IMR-90 (cell line): Measurements from ENCODE around the gene PARP12. TPM values are rescaled to one million over a fixed set of nuclear protein-coding genes. Genes with fewer than 3 reads are reported as not detected.

Experiments used
- ATAC-seq: fragments of 200-7000 bp; cut with Tn5 transposase; 2 replicates; pipeline ENCODE4 v1.9.1; 2020; ENCODE audit warnings: low read depth, mild to moderate bottlenecking, moderate library complexity
- BruUV-seq: library from RNA; stranded (reverse); fragments of 400-500 nt; replicated peaks from 2 replicates; lab custom pipeline; 2021; lab: Mats Ljungman, UMichigan
- CTCF ChIA-PET: fragments of 300-600 bp; formaldehyde crosslinking; extraction: SDS; loops from one replicate; lab custom pipeline; 2021; ENCODE audit warnings: antibody characterized with exemption; lab: Yijun Ruan, JAX
- POLR2A ChIA-PET: fragments of 300-600 bp; sonication (Branson Sonifier 250); formaldehyde crosslinking; loops from one replicate; lab custom pipeline; 2022; ENCODE audit warnings: antibody characterized with exemption; ENCODE audit not compliant: unreplicated experiment; lab: Charles Lee
- DNase-seq: peaks from one replicate; pipeline ENCODE4 v3.0.0; 2013
- H2AFZ ChIP-seq: replicated peaks from 2 replicates; pipeline ENCODE3; 2013; ENCODE audit warnings: low read length, mild to moderate bottlenecking; ENCODE audit not compliant: poor library complexity
- H2AK5ac ChIP-seq: 2 replicates; pipeline ENCODE4 v1.6.1; 2013; ENCODE audit warnings: low read depth, low read length, inconsistent platforms
- H2AK9ac ChIP-seq: replicated peaks from 2 replicates; pipeline ENCODE3; 2013; ENCODE audit warnings: mild to moderate bottlenecking, low read depth, low read length, moderate library complexity; ENCODE audit not compliant: poor library complexity
- H2BK120ac ChIP-seq: 2 replicates; pipeline ENCODE4 v1.6.1; 2013; ENCODE audit warnings: low read depth, low read length, inconsistent platforms
- H2BK15ac ChIP-seq: 3 replicates; pipeline ENCODE4 v1.6.1; 2013; ENCODE audit warnings: low read depth, low read length, inconsistent platforms
- H2BK20ac ChIP-seq: 2 replicates; pipeline ENCODE4 v1.6.1; 2013; ENCODE audit warnings: low read depth, mild to moderate bottlenecking, inconsistent platforms, low read length, moderate library complexity
- H2BK5ac ChIP-seq: 2 replicates; pipeline ENCODE4 v1.6.1; 2013; ENCODE audit warnings: mild to moderate bottlenecking, low read depth, low read length, inconsistent platforms; ENCODE audit not compliant: poor library complexity, severe bottlenecking
- H3K14ac ChIP-seq: replicated peaks from 2 replicates; pipeline ENCODE4 v1.6.1; 2013; ENCODE audit warnings: low read depth, low read length, inconsistent platforms
- H3K18ac ChIP-seq: 2 replicates; pipeline ENCODE4 v1.6.1; 2013; ENCODE audit warnings: low read depth, low read length, control low read depth
- H3K23ac ChIP-seq: 2 replicates; pipeline ENCODE4 v1.6.1; 2013; ENCODE audit warnings: low read depth, low read length, inconsistent platforms
- H3K27ac ChIP-seq: 2 replicates; pipeline ENCODE4 v1.5.1; 2013; ENCODE audit warnings: mild to moderate bottlenecking, control low read depth, low read length; ENCODE audit not compliant: insufficient read depth
- H3K27me3 ChIP-seq: 2 replicates; pipeline ENCODE4 v1.6.1; 2013; ENCODE audit warnings: low read length; ENCODE audit not compliant: control insufficient read depth, insufficient read depth
- H3K36me3 ChIP-seq: 2 replicates; pipeline ENCODE4 v1.6.1; 2013; ENCODE audit warnings: low read length, mixed read lengths; ENCODE audit not compliant: control insufficient read depth, insufficient read depth
- H3K4ac ChIP-seq: 2 replicates; pipeline ENCODE4 v1.6.1; 2013; ENCODE audit warnings: low read depth, low read length, inconsistent platforms
- H3K4me1 ChIP-seq: 2 replicates; pipeline ENCODE4 v1.6.1; 2013; ENCODE audit warnings: low read length, mixed read lengths; ENCODE audit not compliant: control insufficient read depth, insufficient read depth
- H3K4me2 ChIP-seq: 2 replicates; pipeline ENCODE4 v1.6.1; 2013; ENCODE audit warnings: low read depth, mild to moderate bottlenecking, control low read depth, low read length, moderate library complexity
- H3K4me3 ChIP-seq: 2 replicates; pipeline ENCODE4 v1.5.1; 2013; ENCODE audit warnings: low read depth, mild to moderate bottlenecking, control low read depth, low read length, moderate library complexity; ENCODE audit not compliant: insufficient read depth
- H3K56ac ChIP-seq: 2 replicates; pipeline ENCODE4 v1.6.1; 2013; ENCODE audit warnings: low read length, inconsistent platforms; ENCODE audit not compliant: insufficient read depth; ENCODE audit errors: extremely low read depth
- H3K79me1 ChIP-seq, 2 experiments: 2 replicates each; pipeline ENCODE4 v1.6.1; 2013; ENCODE audit warnings: low read length in 2 of 2, inconsistent platforms in 1 of 2, low read depth in 1 of 2
- H3K9ac ChIP-seq: 2 replicates; pipeline ENCODE4 v1.6.1; 2013; ENCODE audit warnings: low read depth, low read length, control low read depth
- H3K9me1 ChIP-seq: 2 replicates; pipeline ENCODE4 v1.6.1; 2013; ENCODE audit warnings: low read length, inconsistent platforms; ENCODE audit not compliant: insufficient read depth
- H3K9me3 ChIP-seq: 2 replicates; pipeline ENCODE4 v1.6.1; 2013; ENCODE audit warnings: low read length; ENCODE audit not compliant: control insufficient read depth, insufficient read depth
- H4K20me1 ChIP-seq: 2 replicates; pipeline ENCODE4 v1.6.1; 2013; ENCODE audit warnings: low read length, inconsistent platforms; ENCODE audit not compliant: insufficient read depth
- H4K5ac ChIP-seq: 2 replicates; pipeline ENCODE4 v1.6.1; 2013; ENCODE audit warnings: mild to moderate bottlenecking, low read depth, low read length, control low read depth
- H4K8ac ChIP-seq, 2 experiments: 2 replicates each; pipeline ENCODE4 v1.6.1; 2013; ENCODE audit warnings: low read depth in 2 of 2, low read length in 2 of 2, control low read depth in 1 of 2, inconsistent platforms in 1 of 2
- H4K91ac ChIP-seq: 2 replicates; pipeline ENCODE4 v1.6.1; 2013; ENCODE audit warnings: low read depth, low read length, inconsistent platforms; ENCODE audit not compliant: insufficient read depth
- CHD1 ChIP-seq: IDR thresholded peaks from 2 replicates; pipeline ENCODE4 v1.6.1; 2012; ENCODE audit warnings: low read depth, low read length, improper control_type of control experiment
- ELK1 ChIP-seq: fragments of 150-350 bp; IDR thresholded peaks from 2 replicates; pipeline ENCODE4 v1.6.1; 2016; ENCODE audit warnings: low read depth, mild to moderate bottlenecking, low read length, moderate library complexity, borderline replicate concordance
- MAFK ChIP-seq: IDR thresholded peaks from 2 replicates; pipeline ENCODE4 v1.6.1; 2012; ENCODE audit warnings: low read depth, low read length, improper control_type of control experiment
- MXI1 ChIP-seq: IDR thresholded peaks from 2 replicates; pipeline ENCODE4 v1.6.1; 2012; ENCODE audit warnings: low read depth, mild to moderate bottlenecking, low read length, moderate library complexity, borderline replicate concordance
- NFE2L2 ChIP-seq: fragments of 150-350 bp; IDR thresholded peaks from 2 replicates; pipeline ENCODE4 v1.6.1; 2016; ENCODE audit warnings: low read depth, mild to moderate bottlenecking, low read length
- RAD21 ChIP-seq: IDR thresholded peaks from 2 replicates; pipeline ENCODE4 v1.6.1; 2012; ENCODE audit warnings: low read length, improper control_type of control experiment
- RFX5 ChIP-seq: IDR thresholded peaks from 2 replicates; pipeline ENCODE4 v1.8.0; 2012; ENCODE audit warnings: low read depth, mild to moderate bottlenecking, low read length, moderate library complexity
- USF2 ChIP-seq: fragments of 150-350 bp; IDR thresholded peaks from 2 replicates; pipeline ENCODE4 v1.6.1; 2017; ENCODE audit warnings: mild to moderate bottlenecking, antibody characterized with exemption, low read length, low read depth
- WGBS, 2 experiments: methylation state at CpG; one replicate each; pipeline versions ENCODE4 v1.1.5 to v1.1.7; 2013; ENCODE audit warnings: missing lambda C conversion rate in 2 of 2; ENCODE audit not compliant: insufficient read length in 1 of 2; ENCODE audit errors: extremely low coverage in 2 of 2; 5-methylcytosine and 5-hydroxymethylcytosine counted together
- dilution Hi-C: fragments of 300-500 bp; cut with HindIII; formaldehyde crosslinking; loops from one replicate; pipeline ENCODE4 v1.14.3; 2018; ENCODE audit warnings: low sequenced_read_pairs; ENCODE audit not compliant: unreplicated experiment
- in situ Hi-C: fragments of 300-500 bp; cut with MboI; formaldehyde crosslinking; loops from 3 replicates; pipeline ENCODE4 v1.14.3; 2019; ENCODE audit warnings: low sequenced_read_pairs, inconsistent platforms, mixed read lengths
- intact Hi-C: fragments of 100-400 bp; cut with micrococcal nuclease; formaldehyde crosslinking; loops from 2 replicates; pipeline ENCODE4 v1.10.0; 2022
- polyA plus RNA-seq, 3 experiments: library from polyadenylated mRNA; depleted of rRNA; stranded (reverse); fragments of >200 nt; gene quantifications; 2 replicates each; pipeline ENCODE4 v1.2.3, GENCODE V29; 2012; ENCODE audit warnings: low replicate concordance in 1 of 3
- total RNA-seq: library from RNA; depleted of rRNA; stranded (reverse); fragments of >200 nt; gene quantifications from 2 replicates; pipeline ENCODE4 v1.2.3, GENCODE V29; 2012
- TF ChIP-seq, protein P1 (sequence below): conservative IDR thresholded peaks from 2 replicates; pipeline ENCODE4 v1.5.1; 2012; ENCODE audit warnings: mild to moderate bottlenecking, low read depth, low read length, improper control_type of control experiment

Gene PARP12
- total and polyA plus RNA-seq, 2 of the 4 experiments (the other 2 are of a cell fraction), result 7.2 to 11.3 TPM

DNA sequence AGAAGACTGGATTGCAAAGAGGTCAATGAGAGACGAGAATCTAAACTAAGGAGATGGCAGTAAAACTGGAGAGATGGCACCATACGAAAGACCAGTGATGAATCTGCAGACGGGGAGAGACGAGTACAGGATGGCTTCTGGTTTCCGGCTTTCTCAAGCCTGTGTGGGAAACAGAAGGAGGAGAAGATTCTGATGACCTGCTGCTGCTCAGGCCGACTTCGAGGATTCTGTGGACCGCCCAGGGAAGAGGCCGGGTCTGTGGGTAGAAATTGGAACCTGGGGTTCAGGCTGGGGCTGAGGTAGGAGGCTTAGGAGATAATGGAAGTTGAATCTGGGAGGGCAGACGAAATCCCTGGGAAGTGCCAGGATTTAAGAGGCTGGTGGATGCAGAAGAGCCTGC lies 48.6 kb downstream of the PARP12 start:
- H2AK9ac ChIP-seq, result no peak overlapping the region
- H3K4me3 ChIP-seq, result no peak overlapping the region
- WGBS, 2 experiments, result 84% methylated on average over 8 of the region's 10 CpGs; no CpG with 5 or more reads in 1 of the 2 experiments
- H3K27ac ChIP-seq, result no peak overlapping the region
- H3K27me3 ChIP-seq, result peaks cover 15% of the 10 kb centered on the region
- no peak overlapping the region for H2BK15ac ChIP-seq
- H3K4me1 ChIP-seq, result no peaks in the 10 kb centered on the region
- H3K23ac ChIP-seq, result no peak overlapping the region
- H3K79me1 ChIP-seq, result no peaks in the 10 kb centered on the region
- no peak overlapping the region for H2BK120ac ChIP-seq
- ATAC-seq (no peak), DNase-seq (no peak)
- H2AFZ ChIP-seq, result no peak overlapping the region
- TF ChIP-seq, protein P1, sequence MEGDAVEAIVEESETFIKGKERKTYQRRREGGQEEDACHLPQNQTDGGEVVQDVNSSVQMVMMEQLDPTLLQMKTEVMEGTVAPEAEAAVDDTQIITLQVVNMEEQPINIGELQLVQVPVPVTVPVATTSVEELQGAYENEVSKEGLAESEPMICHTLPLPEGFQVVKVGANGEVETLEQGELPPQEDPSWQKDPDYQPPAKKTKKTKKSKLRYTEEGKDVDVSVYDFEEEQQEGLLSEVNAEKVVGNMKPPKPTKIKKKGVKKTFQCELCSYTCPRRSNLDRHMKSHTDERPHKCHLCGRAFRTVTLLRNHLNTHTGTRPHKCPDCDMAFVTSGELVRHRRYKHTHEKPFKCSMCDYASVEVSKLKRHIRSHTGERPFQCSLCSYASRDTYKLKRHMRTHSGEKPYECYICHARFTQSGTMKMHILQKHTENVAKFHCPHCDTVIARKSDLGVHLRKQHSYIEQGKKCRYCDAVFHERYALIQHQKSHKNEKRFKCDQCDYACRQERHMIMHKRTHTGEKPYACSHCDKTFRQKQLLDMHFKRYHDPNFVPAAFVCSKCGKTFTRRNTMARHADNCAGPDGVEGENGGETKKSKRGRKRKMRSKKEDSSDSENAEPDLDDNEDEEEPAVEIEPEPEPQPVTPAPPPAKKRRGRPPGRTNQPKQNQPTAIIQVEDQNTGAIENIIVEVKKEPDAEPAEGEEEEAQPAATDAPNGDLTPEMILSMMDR, result no peak
- no peak for TF ChIP-seq ELK1
- TF ChIP-seq RFX5, result no peak
- TF ChIP-seq NFE2L2, result no peak
- no peak for TF ChIP-seq MAFK
- no peak for TF ChIP-seq RAD21
- no peak for TF ChIP-seq MXI1
- TF ChIP-seq CHD1, result no peak
- no peak for TF ChIP-seq USF2
- no peaks in the 10 kb centered on the region for H4K20me1 ChIP-seq
- no peak overlapping the region for H4K8ac ChIP-seq
- ChIA-PET CTCF (no interaction called here), POLR2A (no interaction called here)
- H3K18ac ChIP-seq, result no peak overlapping the region
- BruUV-seq, result no TSS peak
- H3K14ac ChIP-seq, result no peak overlapping the region
- H3K36me3 ChIP-seq, result no peaks in the 10 kb centered on the region
- 0 out of 2 replicates have a peak, but pooled peaks cover 2% of the 10 kb centered on the region for H3K9me1 ChIP-seq
- in situ Hi-C loops (no loop called here), intact Hi-C loops (no loop called here), dilution Hi-C loops (no loop called here)
- no peak overlapping the region for H3K9ac ChIP-seq
- H3K4ac ChIP-seq, result no peak overlapping the region
- no peaks in the 10 kb centered on the region for H3K9me3 ChIP-seq
- H3K56ac ChIP-seq, result no peak overlapping the region
- H2BK5ac ChIP-seq, result no peak overlapping the region
- no peak overlapping the region for H3K4me2 ChIP-seq
- no peak overlapping the region for H4K91ac ChIP-seq
- no peak overlapping the region for H2AK5ac ChIP-seq
- no peak overlapping the region for H4K5ac ChIP-seq
- H2BK20ac ChIP-seq, result no peak overlapping the region
